ENCODE results near the gene LMAN1L.
"Not testable (repeated sequence)": the region's sequence is repeated elsewhere in the genome, so short reads cannot be mapped to it uniquely, and the experiment has no call there.

The LMAN1L gene

DNA sequence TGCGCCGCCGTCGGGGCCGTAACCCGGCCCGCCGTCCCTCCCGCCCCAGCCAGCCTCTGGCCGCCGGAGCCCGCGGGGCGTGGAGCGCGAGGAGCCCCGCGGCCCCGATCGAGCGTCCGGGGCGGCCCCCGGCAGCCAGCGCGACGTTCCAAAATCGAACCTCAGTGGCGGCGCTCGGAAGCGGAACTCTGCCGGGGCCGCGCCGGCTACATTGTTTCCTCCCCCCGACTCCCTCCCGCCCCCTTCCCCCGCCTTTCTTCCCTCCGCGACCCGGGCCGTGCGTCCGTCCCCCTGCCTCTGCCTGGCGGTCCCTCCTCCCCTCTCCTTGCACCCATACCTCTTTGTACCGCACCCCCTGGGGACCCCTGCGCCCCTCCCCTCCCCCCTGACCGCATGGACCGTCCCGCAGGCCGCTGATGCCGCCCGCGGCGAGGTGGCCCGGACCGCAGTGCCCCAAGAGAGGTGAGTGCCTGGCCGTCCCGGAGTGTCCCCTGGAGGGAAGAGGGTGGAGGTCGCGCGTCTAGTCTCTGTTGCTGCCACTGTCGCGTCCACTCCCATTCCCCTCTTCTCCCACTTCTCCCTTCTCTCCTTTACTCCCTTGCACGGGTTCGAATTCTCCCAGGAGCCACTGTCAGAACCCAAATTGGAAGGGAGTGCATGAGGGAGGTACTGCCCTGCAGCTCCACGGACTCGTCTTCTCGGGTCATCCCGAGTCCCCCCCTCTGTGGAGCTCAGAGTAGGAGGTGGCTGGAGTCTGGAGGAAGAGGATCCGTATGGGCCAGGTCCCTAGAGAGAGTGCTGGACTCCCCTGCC, 30.2 kb upstream of the LMAN1L start:
- DNase-seq (ENCODE audit: low read depth), result no peak
- H3K4me3 ChIP-seq (ENCODE audit: low read length), result peak overlapping the region; percentile 88
- TF ChIP-seq, protein P1, sequence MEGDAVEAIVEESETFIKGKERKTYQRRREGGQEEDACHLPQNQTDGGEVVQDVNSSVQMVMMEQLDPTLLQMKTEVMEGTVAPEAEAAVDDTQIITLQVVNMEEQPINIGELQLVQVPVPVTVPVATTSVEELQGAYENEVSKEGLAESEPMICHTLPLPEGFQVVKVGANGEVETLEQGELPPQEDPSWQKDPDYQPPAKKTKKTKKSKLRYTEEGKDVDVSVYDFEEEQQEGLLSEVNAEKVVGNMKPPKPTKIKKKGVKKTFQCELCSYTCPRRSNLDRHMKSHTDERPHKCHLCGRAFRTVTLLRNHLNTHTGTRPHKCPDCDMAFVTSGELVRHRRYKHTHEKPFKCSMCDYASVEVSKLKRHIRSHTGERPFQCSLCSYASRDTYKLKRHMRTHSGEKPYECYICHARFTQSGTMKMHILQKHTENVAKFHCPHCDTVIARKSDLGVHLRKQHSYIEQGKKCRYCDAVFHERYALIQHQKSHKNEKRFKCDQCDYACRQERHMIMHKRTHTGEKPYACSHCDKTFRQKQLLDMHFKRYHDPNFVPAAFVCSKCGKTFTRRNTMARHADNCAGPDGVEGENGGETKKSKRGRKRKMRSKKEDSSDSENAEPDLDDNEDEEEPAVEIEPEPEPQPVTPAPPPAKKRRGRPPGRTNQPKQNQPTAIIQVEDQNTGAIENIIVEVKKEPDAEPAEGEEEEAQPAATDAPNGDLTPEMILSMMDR (IDR thresholded peaks at IDR 0.05; ENCODE audit: insufficient read depth, low read depth, low read length, missing control alignments), result no peak

DNA sequence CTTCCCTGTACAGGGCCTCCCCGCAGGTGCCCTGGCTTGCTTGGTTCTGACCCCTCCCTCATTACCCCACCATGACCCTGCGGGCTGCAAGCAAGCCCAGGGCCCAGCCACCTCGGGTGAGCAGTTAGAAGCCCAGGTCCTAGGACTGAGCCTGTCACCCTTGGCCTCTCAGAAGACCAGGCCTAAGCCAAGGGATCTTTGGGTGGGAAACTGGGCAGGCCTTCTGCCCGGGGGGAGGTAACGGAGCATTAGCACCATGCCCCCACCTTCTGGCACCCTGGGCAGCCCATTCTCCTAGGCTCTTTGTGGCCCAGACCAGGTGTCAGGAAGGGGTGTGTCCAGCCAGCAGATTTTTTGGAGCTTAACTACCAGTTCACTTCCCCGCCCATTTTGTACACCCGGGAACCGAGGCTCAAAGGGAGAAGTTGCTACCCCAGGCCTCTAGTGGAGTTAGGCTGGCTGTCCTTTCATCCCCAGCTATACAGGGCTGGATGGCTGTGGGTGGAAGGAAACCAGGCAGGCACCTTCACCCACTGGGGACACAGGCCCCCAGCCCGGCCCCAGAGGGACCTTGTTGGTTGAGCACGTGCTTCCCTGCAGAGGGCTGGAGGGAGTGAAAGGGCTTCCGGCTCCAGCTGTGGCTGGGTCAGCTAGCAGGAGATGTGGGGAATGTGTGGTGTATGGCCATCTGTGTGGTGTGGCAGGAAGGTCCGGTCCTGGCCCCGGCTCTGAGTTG, 29.4 kb upstream of the LMAN1L start:
- H3K4me3 ChIP-seq (ENCODE audit: low read length), result peak overlapping the region; percentile 88
- DNase-seq (ENCODE audit: low read depth), result no peak
- TF ChIP-seq, protein P1 (IDR thresholded peaks at IDR 0.05; ENCODE audit: insufficient read depth, low read depth, low read length, missing control alignments), result no peak

DNA sequence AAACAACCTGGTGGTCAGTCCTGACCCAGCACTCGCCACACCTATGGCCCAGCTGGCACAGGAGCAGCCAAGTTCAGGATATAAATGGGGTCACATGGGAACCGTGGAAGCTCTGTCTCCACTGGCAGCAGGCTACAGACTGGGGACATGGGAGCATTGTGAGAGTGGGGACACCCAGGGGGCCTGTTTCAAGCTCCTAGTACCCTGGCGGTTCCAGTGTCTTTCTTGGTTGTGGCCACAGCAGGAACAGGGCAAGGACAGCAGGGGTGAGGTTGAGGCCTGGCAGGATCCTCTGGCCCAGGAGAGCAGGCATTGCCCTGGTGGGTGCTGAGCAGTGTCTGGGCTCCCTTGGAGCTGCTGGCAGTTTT, 28.8 kb upstream of the LMAN1L start:
- DNase-seq (ENCODE audit: low read depth), result no peak
- peak overlapping the region; percentile 88 for H3K4me3 ChIP-seq (ENCODE audit: low read length)
- TF ChIP-seq, protein P1 (IDR thresholded peaks at IDR 0.05; ENCODE audit: insufficient read depth, low read depth, low read length, missing control alignments), result no peak

DNA sequence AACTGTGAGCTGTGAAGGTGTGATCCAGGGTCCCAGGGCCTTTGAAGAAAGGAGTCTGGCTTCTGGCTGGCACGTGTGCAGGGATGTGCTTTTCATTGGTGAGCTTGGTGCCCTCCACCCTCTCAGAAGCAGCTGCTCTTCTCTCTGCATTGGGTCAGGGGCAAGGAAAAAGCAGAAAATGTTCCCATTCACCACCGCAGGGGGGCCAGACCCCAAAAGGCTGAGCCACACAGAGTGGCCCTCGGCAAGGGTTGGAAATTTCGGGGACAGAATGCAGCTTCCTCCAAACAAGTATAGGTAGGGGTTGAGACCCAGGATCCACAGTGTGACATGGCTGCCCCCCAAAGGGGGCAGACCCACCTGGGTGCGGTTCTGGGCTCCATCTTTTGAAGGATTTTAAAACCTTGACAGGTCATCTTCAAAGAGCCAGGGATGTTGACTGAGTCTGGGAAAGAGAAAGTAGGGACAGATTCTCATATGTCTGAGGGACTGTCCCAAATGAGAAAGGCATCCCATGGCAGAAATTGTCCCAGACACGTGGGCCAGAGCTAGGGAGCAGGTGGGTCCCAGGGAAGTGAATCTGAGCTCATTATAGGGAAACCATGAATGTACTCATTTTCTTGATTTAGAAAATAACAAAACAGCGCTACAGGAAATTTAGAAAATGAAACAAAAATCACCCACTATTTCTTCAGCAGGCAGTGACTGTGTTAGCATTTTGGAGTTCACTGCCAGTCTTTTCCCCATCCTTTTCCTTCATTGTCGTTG, 28.0 kb upstream of the LMAN1L start:
- H3K4me3 ChIP-seq (ENCODE audit: low read length), result no peak overlapping the region
- TF ChIP-seq, protein P1 (IDR thresholded peaks at IDR 0.05; ENCODE audit: insufficient read depth, low read depth, low read length, missing control alignments), result no peak
- DNase-seq (ENCODE audit: low read depth), result no peak

DNA sequence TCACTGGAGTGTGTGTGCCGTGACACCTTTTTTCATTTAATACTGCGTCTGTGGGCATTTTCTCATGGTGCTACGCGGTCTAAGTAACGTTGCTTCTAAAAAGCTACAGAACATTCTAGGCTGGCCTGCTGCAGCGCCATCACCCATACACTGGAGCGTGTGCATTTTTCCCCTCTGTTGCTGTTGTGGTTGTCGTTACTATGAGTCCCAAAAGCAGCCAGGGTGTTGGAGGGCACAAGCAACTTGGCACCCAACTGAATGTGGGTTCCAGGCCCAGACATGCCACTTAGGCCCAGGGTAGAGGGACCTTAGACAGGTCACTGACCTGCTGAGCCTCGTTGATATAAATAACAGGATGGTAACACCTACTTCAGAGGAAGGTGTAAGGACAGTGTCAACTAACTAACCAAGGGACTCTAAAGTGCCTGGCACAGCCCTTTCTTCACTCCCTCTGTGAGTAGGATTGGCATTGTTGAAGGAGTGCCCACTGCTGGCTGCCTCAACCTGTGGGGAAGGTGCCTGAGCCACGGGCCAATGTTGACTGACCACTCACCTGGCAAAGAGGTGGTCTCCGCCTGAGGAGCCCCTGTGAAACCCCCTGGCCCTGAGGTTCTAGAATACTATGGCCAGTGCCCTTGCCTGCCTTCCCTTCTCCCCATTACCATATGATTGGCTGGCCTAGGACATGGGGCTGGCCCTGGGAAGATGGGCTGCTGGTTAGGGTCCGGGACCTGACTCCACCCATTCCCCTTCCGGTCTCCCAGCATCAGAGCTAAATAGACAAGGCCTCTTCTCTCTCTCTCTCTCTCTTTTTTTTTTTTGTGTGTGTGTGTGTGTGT, 27.2 kb upstream of the LMAN1L start:
- TF ChIP-seq, protein P1 (IDR thresholded peaks at IDR 0.05; ENCODE audit: insufficient read depth, low read depth, low read length, missing control alignments), result no peak
- H3K4me3 ChIP-seq (ENCODE audit: low read length), result no peak overlapping the region
- no peak for DNase-seq (ENCODE audit: low read depth)

DNA sequence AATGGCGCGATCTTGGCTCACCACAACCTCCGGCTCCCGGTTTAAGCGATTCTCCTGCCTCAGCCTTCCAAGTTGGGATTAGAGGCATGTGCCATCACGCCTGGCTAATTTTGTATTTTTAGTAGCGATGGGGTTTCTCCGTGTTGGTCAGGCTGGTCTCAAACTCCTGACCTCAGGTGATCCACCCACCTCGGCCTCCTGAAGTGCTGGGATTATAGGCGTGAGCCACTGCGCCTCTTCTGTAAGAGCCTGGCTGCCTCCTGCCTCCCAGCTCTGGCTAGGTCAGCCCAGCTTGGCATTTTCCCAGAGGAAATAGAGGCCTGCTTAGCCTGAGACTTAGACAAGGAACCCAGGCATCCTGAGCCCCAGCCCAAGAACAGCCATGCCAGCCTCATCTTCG, 26.6 kb upstream of the LMAN1L start:
- DNase-seq (ENCODE audit: low read depth); H3K4me3 ChIP-seq (ENCODE audit: low read length): not testable (repeated sequence)
